Stimulated activated CD8-positive, alpha-beta memory T cell treated with anti-CD3 and anti-CD28 coated beads, Interleukin-4, amount 100 ng/mL, for 1 hour (primary cell): Measurements from ENCODE around the gene AJM1.
"Not testable (repeated sequence)": the region's sequence is repeated elsewhere in the genome, so short reads cannot be mapped to it uniquely, and the experiment has no call there.

Experiments
- DNase-seq, 2 donors: peaks; one replicate each; pipeline ENCODE4 v3.0.0-alpha.2; 2020; ENCODE audit warnings: low read depth in 2 of 2, low spot score in 1 of 2

Gene AJM1

DNA sequence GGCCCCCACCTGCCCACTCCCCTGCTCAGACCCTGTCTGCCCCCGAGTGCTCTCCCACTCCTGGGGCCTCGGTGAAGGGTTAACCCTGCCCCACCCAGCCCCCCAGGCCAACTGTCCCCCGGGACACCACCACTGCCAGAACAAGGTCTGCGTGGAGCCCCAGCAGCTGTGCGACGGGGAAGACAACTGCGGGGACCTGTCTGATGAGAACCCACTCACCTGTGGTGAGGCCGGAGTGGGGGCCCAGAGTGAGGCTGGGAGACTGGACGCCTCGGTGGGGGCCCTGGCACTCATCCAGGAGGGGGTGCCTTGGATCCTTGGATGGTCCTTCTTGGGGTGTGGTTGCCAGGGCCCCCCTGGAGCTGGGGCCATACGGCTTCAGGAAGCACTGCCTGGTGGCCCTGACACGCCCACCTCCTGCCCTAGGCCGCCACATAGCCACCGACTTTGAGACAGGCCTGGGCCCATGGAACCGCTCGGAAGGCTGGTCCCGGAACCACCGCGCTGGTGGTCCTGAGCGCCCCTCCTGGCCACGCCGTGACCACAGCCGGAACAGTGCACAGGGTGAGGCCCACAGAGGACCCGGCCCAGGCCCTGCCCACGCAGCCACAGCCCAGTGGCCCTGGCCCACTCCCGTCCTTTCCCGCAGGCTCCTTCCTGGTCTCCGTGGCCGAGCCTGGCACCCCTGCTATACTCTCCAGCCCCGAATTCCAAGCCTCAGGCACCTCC is 12.0 kb downstream of the AJM1 start:
- no peak for DNase-seq

DNA sequence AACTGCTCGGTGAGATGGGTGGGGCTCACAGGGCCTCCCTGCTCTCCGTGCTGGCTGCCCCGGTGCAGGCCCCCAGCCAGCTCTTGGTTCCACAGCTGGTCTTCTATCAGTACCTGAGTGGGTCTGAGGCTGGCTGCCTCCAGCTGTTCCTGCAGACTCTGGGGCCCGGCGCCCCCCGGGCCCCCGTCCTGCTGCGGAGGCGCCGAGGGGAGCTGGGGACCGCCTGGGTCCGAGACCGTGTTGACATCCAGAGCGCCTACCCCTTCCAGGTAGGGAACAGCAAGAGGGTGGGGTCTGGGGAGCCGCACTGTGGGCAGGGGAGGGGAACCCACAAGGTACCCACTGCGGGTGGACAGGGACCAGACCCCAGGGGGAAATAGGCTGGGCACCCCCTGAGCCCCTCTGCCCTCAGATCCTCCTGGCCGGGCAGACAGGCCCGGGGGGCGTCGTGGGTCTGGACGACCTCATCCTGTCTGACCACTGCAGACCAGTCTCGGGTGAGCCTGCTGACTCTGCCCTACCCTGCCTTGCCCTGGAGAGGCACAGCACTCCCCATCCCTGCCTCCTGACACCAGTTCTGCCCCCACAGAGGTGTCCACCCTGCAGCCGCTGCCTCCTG is 12.7 kb downstream of the AJM1 start:
- no peak for DNase-seq

DNA sequence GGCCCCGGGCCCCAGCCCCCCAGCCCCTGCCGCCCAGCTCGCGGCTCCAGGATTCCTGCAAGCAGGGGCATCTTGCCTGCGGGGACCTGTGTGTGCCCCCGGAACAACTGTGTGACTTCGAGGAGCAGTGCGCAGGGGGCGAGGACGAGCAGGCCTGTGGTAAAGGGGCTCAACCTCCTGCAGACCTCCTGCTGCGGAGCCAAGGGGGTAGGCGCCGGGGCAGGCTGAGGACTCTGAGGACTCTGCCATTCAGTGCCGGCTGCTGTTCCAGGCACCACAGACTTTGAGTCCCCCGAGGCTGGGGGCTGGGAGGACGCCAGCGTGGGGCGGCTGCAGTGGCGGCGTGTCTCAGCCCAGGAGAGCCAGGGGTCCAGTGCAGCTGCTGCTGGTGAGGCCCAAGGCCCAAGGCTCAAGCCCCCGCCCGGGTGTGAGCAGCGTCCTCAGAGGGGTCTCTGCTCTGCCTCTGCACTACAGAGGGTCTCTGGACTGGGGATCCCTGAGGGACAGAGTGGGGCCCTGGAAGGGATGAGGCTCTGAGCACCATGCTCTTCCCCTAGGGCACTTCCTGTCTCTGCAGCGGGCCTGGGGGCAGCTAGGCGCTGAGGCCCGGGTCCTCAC is 13.3 kb downstream of the AJM1 start:
- no peak for DNase-seq

DNA sequence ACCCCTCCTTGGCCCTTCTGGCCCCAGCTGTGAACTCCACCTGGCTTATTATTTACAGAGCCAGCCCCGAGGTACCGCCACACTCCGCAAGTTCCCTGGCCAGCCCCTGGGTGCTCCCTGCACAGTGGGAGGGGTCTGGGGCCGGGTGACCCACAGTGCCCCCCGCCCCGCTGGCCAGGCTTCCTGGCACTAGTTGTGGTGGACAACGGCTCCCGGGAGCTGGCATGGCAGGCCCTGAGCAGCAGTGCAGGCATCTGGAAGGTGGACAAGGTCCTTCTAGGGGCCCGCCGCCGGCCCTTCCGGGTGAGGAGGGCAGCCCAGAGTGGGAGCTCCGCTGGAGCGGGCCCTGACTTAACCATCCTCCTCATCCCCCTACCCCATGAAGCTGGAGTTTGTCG is 13.8 kb downstream of the AJM1 start:
- DNase-seq, result no peak

DNA sequence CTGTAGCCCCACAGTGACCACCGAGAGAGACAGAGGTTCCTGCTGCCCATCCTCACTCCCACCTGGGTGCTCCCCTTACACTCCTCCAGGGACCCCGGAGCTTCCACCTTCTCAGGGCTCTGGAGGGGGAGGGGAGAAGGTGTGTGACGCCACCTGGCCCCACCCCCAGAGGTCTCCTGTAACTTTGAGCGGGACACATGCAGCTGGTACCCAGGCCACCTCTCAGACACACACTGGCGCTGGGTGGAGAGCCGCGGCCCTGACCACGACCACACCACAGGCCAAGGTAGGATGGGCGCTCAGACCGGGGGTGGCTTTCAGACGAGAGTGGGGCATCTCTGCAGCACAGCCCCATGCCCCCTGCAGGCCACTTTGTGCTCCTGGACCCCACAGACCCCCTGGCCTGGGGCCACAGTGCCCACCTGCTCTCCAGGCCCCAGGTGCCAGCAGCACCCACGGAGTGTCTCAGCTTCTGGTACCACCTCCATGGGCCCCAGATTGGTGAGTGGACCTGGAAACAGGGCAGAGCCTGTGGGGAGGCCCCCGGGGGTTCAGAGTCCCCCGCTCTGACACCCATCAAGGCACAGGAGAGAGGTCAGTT is 14.4 kb downstream of the AJM1 start:
- no peak for DNase-seq

DNA sequence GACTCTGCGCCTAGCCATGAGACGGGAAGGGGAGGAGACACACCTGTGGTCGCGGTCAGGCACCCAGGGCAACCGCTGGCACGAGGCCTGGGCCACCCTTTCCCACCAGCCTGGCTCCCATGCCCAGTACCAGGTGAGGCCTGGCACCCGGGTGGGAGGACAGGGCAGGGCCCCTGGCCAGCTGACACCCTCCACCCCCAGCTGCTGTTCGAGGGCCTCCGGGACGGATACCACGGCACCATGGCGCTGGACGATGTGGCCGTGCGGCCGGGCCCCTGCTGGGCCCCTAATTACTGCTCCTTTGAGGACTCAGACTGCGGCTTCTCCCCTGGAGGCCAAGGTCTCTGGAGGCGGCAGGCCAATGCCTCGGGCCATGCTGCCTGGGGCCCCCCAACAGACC is 14.9 kb downstream of the AJM1 start:
- DNase-seq, result no peak

DNA sequence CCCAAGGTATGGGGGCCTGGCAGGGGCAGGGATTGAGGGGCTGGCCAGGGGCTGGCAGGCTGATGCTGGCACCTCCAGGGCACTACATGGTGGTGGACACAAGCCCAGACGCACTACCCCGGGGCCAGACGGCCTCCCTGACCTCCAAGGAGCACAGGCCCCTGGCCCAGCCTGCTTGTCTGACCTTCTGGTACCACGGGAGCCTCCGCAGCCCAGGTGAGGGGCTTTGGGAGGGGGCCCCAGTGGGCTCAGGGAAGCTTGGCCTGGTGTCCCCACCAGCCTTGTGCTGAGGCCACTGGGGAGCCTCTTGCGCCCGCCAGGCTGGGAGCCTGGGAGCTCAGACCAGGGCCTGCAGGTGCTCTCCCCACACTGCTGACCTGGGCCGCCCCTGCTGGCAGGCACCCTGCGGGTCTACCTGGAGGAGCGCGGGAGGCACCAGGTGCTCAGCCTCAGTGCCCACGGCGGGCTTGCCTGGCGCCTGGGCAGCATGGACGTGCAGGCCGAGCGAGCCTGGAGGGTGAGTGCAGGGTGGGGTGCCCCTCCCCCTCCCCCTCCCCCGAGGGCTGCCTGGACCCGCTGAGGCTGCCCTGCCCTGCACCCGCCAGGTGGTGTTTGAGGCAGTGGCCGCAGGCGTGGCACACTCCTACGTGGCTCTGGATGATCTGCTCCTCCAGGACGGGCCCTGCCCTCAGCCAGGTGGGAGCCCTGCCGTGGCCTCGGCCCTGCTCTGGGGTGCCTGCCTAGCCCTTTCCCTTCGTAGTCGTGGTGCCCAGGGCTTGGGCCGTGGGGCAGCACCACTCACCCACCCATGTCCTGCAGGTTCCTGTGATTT is 15.5 kb downstream of the AJM1 start:
- no peak for DNase-seq

DNA sequence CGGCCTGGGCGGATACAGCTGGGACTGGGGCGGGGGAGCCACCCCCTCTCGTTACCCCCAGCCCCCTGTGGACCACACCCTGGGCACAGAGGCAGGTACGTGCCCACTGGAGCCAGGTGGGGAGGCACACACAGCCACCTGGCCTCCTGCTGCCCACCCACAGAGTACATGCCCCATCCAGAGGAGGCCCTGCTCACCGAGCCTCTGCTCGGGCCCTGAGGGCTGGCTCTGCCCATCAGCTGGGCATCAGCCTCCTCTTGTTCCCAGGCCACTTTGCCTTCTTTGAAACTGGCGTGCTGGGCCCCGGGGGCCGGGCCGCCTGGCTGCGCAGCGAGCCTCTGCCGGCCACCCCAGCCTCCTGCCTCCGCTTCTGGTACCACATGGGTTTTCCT is 16.2 kb downstream of the AJM1 start:
- no peak for DNase-seq

DNA sequence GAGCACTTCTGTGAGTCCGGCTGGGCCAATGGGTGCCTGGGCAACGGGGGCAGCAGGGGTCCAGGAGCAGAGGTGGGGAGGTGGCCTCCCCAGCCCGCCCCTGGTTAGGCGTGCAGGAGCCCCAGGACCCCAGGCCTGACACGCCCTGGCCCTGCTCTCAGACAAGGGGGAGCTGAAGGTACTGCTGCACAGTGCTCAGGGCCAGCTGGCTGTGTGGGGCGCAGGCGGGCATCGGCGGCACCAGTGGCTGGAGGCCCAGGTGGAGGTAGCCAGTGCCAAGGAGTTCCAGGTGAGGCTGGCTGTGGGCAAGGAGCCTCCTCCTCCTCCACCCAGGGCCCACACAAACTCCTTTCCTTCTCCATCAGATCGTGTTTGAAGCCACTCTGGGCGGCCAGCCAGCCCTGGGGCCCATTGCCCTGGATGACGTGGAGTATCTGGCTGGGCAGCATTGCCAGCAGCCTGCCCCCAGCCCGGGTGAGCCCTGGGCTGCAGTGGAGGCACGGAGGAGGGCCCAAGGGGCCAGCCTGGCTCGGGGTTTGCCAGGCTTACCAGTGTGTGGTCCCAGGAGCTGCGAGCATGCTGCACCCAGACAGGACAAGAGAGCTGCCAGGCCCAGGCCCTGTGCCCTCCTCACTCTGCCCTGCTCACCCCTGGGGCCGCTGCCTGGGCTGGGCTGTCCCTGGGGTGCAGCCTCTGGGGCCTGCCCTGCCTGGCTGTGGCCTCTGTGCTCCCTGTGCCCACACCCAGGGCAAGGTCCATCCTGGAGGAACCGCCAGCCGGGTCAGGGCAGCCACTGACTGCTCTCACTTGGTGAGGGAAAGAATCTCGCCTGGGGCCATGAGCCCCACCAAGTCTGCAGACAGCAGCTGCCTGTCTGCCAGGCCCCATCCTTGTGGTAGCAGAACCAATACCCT is 16.8 kb downstream of the AJM1 start:
- DNase-seq, result no peak

DNA sequence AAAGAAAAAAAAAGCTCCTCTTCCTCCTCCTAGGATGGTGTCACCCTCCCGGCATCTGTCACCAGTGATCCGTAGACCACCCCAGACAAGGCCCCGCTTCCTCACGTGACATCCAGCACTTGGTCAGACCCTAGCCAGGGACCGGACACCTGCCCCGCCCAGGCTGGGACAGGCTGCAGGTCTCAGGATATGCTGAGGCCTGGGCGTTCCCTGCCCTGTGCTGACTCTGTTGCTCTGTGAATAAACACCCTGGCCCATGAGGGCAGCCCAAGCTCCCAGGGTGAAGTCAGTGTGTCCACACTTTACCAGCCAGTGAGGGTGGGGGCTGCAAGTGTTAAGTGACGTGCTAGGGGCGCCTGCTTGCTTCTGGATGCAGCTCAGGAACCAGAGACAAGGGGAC is 18.3 kb downstream of the AJM1 start:
- DNase-seq, result no peak

DNA sequence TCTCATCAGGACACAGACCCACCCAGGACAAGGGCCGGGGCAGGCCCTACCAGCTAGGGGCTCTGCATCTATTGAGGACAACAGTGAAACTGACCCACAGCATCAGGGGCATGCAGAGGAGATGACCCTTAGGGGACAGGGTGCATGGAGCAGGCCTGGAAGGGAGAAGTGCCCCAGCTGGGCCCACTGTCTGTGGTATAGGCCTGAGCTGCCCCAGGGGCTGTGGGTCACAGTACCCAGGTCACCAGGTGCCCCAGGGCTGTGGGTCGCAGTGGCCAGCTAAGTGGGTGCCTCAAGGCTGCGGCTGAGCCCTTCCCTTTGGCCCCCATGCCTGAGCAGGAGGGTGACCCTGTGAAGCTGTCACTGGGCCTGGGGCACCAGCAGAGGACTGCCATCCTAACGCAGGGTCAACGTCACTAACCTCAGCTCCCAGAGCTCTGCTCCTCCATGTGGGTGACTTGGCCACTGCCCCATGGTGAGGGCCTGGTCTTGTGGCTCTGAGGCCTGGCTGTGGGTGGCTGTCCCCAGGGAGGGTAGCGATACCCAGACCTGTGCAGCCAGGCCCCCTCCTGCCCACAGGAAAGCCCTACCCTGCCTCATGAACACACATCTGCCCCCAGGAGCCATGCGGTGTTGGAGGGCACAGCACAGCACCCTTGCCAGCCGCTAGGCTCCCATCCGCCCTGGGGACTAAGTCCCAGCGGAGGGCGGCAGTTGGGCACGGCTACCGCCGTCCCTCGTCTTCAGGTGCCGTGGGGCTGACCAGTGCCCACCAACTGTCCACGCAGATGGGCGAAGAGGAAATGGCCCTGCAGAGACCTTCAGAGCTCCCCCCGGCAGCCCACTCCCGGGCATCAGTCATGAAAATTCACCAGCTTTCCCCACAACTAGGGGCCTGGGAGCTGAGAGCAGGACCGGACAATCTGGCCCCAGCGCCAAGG is 18.9 kb downstream of the AJM1 start:
- no peak for DNase-seq

DNA sequence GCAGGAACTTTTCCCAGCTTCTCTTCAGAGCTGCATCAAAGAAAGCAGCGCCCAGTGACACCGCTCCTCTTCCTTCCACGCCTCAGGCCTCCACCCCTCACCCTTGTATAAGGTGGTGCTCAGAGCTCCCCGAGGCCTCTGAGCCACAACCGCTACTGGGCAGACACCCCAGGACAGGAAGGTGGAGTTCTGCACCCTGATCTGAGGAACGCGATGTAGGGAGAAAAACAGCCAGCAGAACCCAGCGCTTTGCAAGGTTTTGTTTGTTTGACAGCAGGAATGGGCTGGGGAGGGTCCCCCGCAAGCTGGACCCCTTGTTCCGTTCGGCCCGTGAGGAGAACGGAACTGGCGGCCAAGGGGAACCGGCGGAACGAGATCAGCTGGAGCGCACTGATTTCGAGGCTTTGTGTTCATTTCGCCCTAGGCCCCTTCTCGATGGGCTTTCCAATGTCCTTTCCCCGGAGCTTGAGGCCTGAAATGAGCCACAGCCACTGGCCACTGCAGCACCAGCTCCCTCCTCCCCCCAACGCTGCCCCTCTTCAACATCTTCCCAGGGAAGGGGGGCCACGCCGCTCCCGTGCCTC is 19.7 kb downstream of the AJM1 start:
- DNase-seq, result no peak

DNA sequence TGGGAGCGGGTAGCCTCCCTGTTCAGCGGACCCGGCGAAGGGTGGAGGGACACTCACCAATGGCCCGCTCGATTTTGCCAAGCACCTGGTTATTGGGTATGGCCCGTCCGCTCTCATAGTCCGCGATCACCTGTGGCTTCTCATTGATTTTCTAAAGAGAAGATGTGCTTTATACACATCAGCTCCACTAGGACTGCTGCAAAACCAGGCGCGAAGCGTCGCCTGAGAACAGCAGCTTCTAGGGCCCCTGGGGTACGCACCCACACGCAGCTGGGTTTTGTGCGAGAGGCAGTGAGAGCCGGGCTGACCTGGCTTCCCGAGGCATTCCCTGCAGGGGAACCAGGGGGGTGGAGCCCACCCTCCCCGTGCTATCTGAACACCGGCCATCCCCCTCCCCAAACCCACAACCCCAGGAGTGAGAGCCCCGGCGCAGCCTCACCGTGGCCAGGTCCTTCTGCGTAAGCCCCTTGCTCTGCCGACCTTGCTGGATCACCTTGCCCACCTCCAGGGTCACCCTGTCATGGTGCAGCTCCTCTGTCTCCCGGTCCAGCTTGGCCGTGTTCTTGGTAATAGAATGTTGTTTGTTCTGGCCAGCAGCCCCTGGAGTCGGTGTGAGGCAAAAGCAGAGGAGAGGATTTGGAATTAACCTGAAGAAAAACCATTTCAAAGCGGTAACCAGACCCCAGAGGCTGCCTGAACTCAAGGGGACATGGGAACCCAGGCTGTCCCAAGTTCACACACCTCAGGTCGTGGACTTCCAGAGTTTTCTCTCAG is 20.8 kb downstream of the AJM1 start:
- DNase-seq, result no peak

DNA sequence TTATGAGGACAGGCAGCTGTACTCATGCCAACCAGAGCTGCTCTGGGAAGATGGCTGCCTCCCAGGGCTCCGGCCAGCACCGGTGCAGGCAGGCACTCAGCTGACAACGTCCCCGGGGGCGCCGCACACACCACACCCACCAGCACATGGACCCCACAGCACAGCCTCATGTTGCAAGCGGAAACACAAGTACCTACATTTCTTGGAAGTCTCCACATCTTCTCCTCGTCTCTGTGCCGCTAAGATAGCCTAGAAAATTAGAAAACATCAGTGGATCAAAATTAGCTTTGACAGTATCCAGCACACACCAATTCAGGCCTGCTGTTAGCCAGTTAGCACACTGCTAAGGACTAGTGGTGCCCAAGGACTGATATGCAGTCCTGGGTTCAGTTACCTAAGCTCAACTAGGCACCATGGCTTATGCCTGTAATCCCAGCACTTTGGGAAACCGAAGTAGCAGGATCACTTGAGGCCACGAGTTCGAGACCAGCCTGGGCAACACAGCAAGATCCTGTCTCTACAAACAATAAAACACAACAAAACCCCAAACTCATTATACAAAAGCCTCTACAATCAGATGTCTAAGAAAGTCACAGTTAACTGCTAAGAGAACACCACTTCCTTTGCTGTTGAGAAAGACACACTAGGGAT is 21.5 kb downstream of the AJM1 start:
- no peak for DNase-seq

DNA sequence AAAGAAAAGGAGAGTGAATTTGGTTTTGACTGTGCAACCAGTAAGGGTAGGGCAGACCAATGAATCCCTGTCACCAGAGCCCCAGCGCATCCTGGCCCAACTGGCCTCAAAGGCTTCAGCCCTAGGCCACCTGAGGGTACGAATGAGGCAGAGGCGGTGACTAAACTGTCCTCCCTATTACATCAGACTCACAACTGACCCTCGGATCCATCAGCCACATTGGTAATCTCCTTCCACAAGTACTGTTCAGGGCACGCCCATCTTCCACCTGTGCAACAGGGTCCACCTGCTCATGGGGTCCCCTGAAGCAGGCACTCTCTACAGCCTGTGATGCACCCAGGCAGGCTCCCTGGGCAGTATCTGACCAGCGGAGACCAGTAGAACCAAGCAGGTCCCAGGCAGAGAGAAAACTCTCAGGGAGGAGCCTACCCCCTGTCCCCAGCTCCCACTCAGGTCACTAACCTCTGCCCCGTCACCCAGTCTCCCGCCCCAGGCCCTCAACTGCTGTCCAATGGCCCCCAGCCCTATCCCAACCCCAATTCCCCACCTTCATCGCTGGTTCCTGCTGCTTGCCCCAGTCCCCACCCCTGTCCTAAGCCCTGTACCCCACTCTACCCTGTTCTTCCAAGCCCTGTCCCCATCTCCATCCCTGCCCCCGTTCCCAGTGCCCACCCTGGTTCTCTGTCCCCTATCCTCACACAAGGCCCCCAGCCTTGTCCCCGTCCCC is 22.9 kb downstream of the AJM1 start:
- no peak for DNase-seq

DNA sequence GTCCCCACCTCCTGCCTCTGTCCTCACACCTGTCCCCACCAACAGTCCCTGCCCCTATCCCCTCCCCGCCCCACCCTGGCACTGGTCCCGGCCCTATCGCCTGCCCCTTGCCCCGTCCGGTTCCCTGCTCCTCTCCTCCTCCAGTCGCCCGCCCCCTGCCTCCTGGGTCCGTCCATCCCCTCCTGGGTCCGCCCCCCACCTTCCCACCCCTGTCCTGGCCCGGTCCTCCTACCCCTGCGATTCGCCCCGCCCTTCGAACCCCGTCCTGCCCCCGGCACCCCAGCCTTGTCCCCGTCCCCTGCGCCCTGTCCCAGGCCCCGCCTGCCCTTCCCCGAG is 23.5 kb downstream of the AJM1 start:
- DNase-seq, result no peak

DNA sequence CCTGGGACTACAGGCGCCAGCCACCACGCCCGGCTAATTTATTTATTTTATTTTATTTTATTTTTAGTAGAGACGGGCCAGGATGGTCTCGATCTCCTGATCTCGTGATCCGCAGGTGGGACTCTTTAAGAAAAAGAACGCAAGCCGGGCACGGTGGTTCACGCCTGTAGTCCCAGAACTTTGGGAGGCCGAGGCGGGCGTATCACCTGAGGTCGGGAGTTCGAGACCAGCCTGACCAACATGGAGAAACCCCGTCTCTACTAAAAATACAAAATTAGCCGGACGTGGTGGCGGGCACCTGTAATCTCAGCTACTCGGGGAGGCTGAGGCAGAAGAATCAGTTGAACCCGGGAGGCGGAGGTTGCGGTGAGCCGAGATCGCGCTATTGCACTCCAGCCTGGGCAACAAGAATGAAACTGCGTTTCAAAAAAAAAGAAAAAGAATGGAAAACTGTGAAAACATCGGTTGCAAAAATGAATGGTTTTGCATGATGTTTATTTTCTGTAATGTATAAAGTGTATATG is 24.7 kb downstream of the AJM1 start:
- DNase-seq, result not testable (repeated sequence)
